Keratinocyte (primary cell): Measurements from ENCODE around the gene CCDC40.

ENCODE experiments used
- EZH2 ChIP-seq: IDR thresholded peaks from one replicate; pipeline ENCODE4 v1.6.1; 2012; ENCODE audit warnings: inconsistent platforms, mild to moderate bottlenecking, low read length, moderate library complexity
- TF ChIP-seq, protein P1 (sequence below), 3 experiments: IDR thresholded peaks in 1 of 3; conservative IDR thresholded peaks in 1 of 3; optimal IDR thresholded peaks in 1 of 3; 2 replicates in 2 of 3; 3 replicates in 1 of 3; pipeline versions ENCODE3 to v1.5.1; 2011; ENCODE audit warnings: low read length in 3 of 3, mild to moderate bottlenecking in 3 of 3, moderate library complexity in 2 of 3, control low read depth in 1 of 3, inconsistent platforms in 1 of 3; ENCODE audit not compliant: insufficient read depth in 2 of 3; ENCODE audit errors: extremely low read depth in 1 of 3

DNA sequence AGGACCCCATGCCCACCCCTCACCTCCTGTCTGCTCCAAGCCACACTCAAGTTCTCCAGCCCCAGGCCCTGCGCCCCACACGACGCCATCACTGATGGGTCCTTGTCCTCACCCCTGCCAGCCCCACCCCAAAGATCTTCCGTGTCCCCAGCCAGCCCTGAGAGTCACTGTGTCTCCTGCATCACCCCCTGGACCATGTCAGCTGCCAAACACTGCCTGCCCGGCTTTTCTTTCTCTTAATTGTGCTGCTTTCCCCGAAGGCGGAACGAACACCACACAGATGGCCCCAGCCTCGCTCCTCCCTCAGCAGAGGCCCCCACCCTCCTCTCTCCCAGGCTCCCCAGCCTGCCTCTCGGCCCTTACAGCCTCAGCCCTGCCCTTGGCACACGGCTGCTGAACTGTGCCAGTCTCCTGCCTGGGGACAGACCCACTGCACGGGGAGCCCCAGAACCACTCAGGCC lies 60.1 kb downstream of the CCDC40 start:
- TF ChIP-seq, protein P1, sequence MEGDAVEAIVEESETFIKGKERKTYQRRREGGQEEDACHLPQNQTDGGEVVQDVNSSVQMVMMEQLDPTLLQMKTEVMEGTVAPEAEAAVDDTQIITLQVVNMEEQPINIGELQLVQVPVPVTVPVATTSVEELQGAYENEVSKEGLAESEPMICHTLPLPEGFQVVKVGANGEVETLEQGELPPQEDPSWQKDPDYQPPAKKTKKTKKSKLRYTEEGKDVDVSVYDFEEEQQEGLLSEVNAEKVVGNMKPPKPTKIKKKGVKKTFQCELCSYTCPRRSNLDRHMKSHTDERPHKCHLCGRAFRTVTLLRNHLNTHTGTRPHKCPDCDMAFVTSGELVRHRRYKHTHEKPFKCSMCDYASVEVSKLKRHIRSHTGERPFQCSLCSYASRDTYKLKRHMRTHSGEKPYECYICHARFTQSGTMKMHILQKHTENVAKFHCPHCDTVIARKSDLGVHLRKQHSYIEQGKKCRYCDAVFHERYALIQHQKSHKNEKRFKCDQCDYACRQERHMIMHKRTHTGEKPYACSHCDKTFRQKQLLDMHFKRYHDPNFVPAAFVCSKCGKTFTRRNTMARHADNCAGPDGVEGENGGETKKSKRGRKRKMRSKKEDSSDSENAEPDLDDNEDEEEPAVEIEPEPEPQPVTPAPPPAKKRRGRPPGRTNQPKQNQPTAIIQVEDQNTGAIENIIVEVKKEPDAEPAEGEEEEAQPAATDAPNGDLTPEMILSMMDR (optimal IDR thresholded peaks at IDR 0.05 in 1 of 3, IDR thresholded peaks at IDR 0.05 in 1 of 3, conservative IDR thresholded peaks at IDR 0.05 in 1 of 3; ENCODE audit: extremely low read depth in 1 of 3, insufficient read depth in 2 of 3, low read length in 3 of 3) = no peak
- TF ChIP-seq EZH2 = no peak
